Mucosa of stomach (tissue), 1 donor: ENCODE results near the gene NID1.
A peak's percentile ranks its signal among the peaks of the same experiment; 100 is the strongest.
"Not testable (repeated sequence)": the region's sequence is repeated elsewhere in the genome, so short reads cannot be mapped to it uniquely, and the experiment has no call there.

Experiments
- H3K27me3 ChIP-seq: one replicate; pipeline ENCODE4 v1.7.0; 2013; ENCODE audit warnings: mild to moderate bottlenecking, low read length; ENCODE audit not compliant: control insufficient read depth, insufficient read depth
- H3K36me3 ChIP-seq: one replicate; pipeline ENCODE4 v1.7.0; 2013; ENCODE audit warnings: low read length; ENCODE audit not compliant: control insufficient read depth, insufficient read depth
- H3K4me1 ChIP-seq: one replicate; pipeline ENCODE4 v1.7.0; 2013; ENCODE audit warnings: mild to moderate bottlenecking, low read length; ENCODE audit not compliant: control insufficient read depth, insufficient read depth
- H3K4me3 ChIP-seq: one replicate; pipeline ENCODE4 v1.7.0; 2013; ENCODE audit warnings: low read length
- H3K9ac ChIP-seq: one replicate; pipeline ENCODE4 v1.7.0; 2013; ENCODE audit warnings: mild to moderate bottlenecking, low read length, moderate library complexity
- H3K9me3 ChIP-seq: one replicate; pipeline ENCODE4 v1.7.0; 2013; ENCODE audit warnings: mild to moderate bottlenecking, low read length, moderate library complexity; ENCODE audit not compliant: control insufficient read depth
- donor health status: Pancreatic carcinoma.

The NID1 gene

GRCh38 chr1:236102611-236103010 is 37.7 kb upstream of the NID1 start:
- Histone ChIP-seq H3K27me3 (no peaks in the 10 kb centered on the region), H3K4me1 (peaks cover 3% of the 10 kb centered on the region), H3K36me3 (no peaks in the 10 kb centered on the region), H3K9me3 (no peaks in the 10 kb centered on the region), H3K9ac (no peak overlapping the region), H3K4me3 (no peak overlapping the region)

- no peak overlapping the region for H3K4me3 ChIP-seq
- peaks cover 3% of the 10 kb centered on the region for H3K4me1 ChIP-seq
- H3K9ac ChIP-seq: no peak overlapping the region
- H3K9me3 ChIP-seq: peaks cover 9% of the 10 kb centered on the region
- H3K27me3 ChIP-seq: no peaks in the 10 kb centered on the region
- no peaks in the 10 kb centered on the region for H3K36me3 ChIP-seq
Observed at GRCh38 chr1:236101233-236102200, 36.6 kb upstream of the NID1 start.

- H3K27me3 ChIP-seq: no peaks in the 10 kb centered on the region
- no peak overlapping the region for H3K4me3 ChIP-seq
- no peak overlapping the region for H3K9ac ChIP-seq
- peaks cover 3% of the 10 kb centered on the region for H3K4me1 ChIP-seq
- peaks cover 10% of the 10 kb centered on the region for H3K9me3 ChIP-seq
- no peaks in the 10 kb centered on the region for H3K36me3 ChIP-seq
Observed at GRCh38 chr1:236100799-236101198, 35.9 kb upstream of the NID1 start.

- H3K27me3 ChIP-seq: no peaks in the 10 kb centered on the region
- H3K9ac ChIP-seq: no peak overlapping the region
- no peaks in the 10 kb centered on the region for H3K36me3 ChIP-seq
- H3K4me1 ChIP-seq: peaks cover 3% of the 10 kb centered on the region
- no peak overlapping the region for H3K4me3 ChIP-seq
- H3K9me3 ChIP-seq: peaks cover 10% of the 10 kb centered on the region
Observed at GRCh38 chr1:236099355-236099974, 34.6 kb upstream of the NID1 start.

- no peaks in the 10 kb centered on the region for H3K4me1 ChIP-seq
- no peaks in the 10 kb centered on the region for H3K27me3 ChIP-seq
- no peak overlapping the region for H3K9ac ChIP-seq
- no peaks in the 10 kb centered on the region for H3K36me3 ChIP-seq
- no peak overlapping the region for H3K4me3 ChIP-seq
- H3K9me3 ChIP-seq: peaks cover 10% of the 10 kb centered on the region
Observed at GRCh38 chr1:236098267-236098666, 33.4 kb upstream of the NID1 start.

- not testable (repeated sequence) for H3K27me3 ChIP-seq, H3K4me1 ChIP-seq, H3K36me3 ChIP-seq
- H3K4me3 ChIP-seq: peak overlapping the region; percentile 5
- peaks cover 10% of the 10 kb centered on the region for H3K9me3 ChIP-seq
- peak overlapping the region; percentile 2 for H3K9ac ChIP-seq
Observed at GRCh38 chr1:236096660-236097482, 32.0 kb upstream of the NID1 start.

GRCh38 chr1:236095705-236096520 is 31.0 kb upstream of the NID1 start:
- Histone ChIP-seq H3K9ac (no peak overlapping the region), H3K27me3 (no peaks in the 10 kb centered on the region), H3K4me1 (no peaks in the 10 kb centered on the region), H3K4me3 (no peak overlapping the region), H3K9me3 (peaks cover 10% of the 10 kb centered on the region), H3K36me3 (no peaks in the 10 kb centered on the region)

GRCh38 chr1:236092899-236093298 is 28.0 kb upstream of the NID1 start:
- H3K9me3 ChIP-seq: peaks cover 10% of the 10 kb centered on the region
- no peak overlapping the region for H3K4me3 ChIP-seq
- H3K9ac ChIP-seq: no peak overlapping the region
- H3K36me3 ChIP-seq: no peaks in the 10 kb centered on the region
- no peaks in the 10 kb centered on the region for H3K4me1 ChIP-seq
- no peaks in the 10 kb centered on the region for H3K27me3 ChIP-seq

GRCh38 chr1:236091933-236092318 is 27.0 kb upstream of the NID1 start:
- Histone ChIP-seq H3K9me3 (peaks cover 5% of the 10 kb centered on the region), H3K36me3 (no peaks in the 10 kb centered on the region), H3K4me3 (no peak overlapping the region), H3K9ac (no peak overlapping the region), H3K4me1 (no peaks in the 10 kb centered on the region), H3K27me3 (no peaks in the 10 kb centered on the region)

- H3K27me3 ChIP-seq: no peaks in the 10 kb centered on the region
- H3K4me1 ChIP-seq: no peaks in the 10 kb centered on the region
- H3K9ac ChIP-seq: no peak overlapping the region
- no peaks in the 10 kb centered on the region for H3K36me3 ChIP-seq
- H3K9me3 ChIP-seq: no peaks in the 10 kb centered on the region
- H3K4me3 ChIP-seq: no peak overlapping the region
Observed at GRCh38 chr1:236090741-236091147, 25.9 kb upstream of the NID1 start.

- Histone ChIP-seq H3K4me3 (no peak overlapping the region), H3K9me3 (no peaks in the 10 kb centered on the region), H3K9ac (no peak overlapping the region)
Observed at GRCh38 chr1:236089046-236089773, 24.3 kb upstream of the NID1 start.

More at GRCh38 chr1:236089046-236089773, 24.3 kb upstream of the NID1 start:
- Histone ChIP-seq H3K36me3 (no peaks in the 10 kb centered on the region), H3K27me3 (no peaks in the 10 kb centered on the region), H3K4me1 (no peaks in the 10 kb centered on the region)
